Effector memory CD8-positive, alpha-beta T cell (primary cell): ENCODE data around the gene ERMAP.

Experiments used
- ATAC-seq: fragments of 150-1000 bp; cut with Tn5 transposase; replicated peaks from 2 replicates; pipeline ENCODE4 v1.10.0; 2021; ENCODE audit warnings: mild to moderate bottlenecking, moderate library complexity
- DNase-seq, 3 experiments: peaks; one replicate each; pipeline ENCODE4 v3.0.0; 2021
- H3K27ac Mint-ChIP-seq, 2 donors: one replicate each; pipeline ENCODE4 v1.8.0; 2022; ENCODE audit warnings: mild to moderate bottlenecking in 2 of 2, mixed read lengths in 2 of 2, moderate library complexity in 2 of 2
- H3K27me3 Mint-ChIP-seq, 2 donors: one replicate each; pipeline ENCODE4 v1.8.0; 2022; ENCODE audit warnings: mixed read lengths in 2 of 2
- H3K36me3 Mint-ChIP-seq: one replicate; pipeline ENCODE4 v1.8.0; 2022; ENCODE audit warnings: mild to moderate bottlenecking, moderate library complexity, mixed read lengths; ENCODE audit not compliant: insufficient read depth
- H3K4me1 Mint-ChIP-seq, 2 donors: one replicate each; pipeline ENCODE4 v1.8.0; 2022; ENCODE audit warnings: low read depth in 2 of 2, mixed read lengths in 2 of 2
- H3K4me3 Mint-ChIP-seq, 2 donors: one replicate each; pipeline ENCODE4 v1.8.0; 2022; ENCODE audit warnings: mild to moderate bottlenecking in 2 of 2, mixed read lengths in 2 of 2, moderate library complexity in 2 of 2
- H3K9me3 Mint-ChIP-seq, 2 donors: one replicate each; pipeline ENCODE4 v1.8.0; 2022; ENCODE audit warnings: mixed read lengths in 2 of 2
- total RNA-seq, 9 experiments: gene quantifications; one replicate each; lab custom pipeline; 2026; lab: John Stamatoyannopoulos, UW

Gene ERMAP, protein sequence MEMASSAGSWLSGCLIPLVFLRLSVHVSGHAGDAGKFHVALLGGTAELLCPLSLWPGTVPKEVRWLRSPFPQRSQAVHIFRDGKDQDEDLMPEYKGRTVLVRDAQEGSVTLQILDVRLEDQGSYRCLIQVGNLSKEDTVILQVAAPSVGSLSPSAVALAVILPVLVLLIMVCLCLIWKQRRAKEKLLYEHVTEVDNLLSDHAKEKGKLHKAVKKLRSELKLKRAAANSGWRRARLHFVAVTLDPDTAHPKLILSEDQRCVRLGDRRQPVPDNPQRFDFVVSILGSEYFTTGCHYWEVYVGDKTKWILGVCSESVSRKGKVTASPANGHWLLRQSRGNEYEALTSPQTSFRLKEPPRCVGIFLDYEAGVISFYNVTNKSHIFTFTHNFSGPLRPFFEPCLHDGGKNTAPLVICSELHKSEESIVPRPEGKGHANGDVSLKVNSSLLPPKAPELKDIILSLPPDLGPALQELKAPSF
- total RNA-seq, result 6.5 to 19.5 (median 9.8) reads per million in 9 experiments

DNA sequence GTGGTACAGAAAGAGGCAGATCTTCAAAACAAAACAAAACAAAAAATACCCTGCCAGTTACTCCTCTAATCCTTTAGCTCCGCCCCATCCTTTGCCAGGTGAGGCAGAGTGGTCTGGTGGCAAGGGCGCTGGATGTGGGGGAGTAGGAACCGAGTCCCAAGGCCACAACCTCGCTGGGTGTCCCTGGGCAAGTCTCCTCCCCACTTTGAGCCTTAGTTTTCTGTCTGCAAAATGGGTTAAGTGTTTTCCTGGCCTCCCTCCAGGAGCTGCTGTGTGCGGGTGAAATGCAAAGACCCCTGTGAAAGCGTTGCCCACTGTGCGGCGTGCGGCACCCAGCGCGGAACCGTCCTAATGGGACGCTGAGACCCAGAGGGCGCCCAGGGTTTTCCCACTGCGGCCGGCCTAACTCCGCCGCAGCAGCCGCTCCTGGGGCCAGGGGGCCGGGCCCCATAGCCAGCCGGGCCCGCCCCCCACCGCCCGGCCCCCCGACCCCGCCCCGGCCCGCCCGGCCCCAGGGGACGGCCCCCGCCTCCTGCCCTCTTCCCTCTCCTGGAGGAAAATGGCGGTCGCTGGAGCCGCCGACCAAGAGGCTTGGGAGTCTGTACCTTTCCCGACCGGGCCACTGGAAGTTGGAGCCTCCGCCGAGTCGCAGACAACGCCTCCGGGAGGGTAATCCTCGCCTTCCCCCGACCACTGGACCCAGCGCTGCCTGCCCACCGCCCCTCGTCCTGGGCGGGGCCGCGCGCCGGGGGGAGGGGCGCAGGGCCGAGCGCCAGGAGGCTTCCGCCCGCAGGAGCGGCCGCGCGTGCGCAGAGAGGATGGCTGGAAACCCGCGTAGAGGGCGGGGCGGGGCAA, at the start of gene ERMAP, which contains the start of gene SVBP:
TSS of gene ERMAP (plus strand) at position 538 of the 855 bp plus-strand sequence. CDS start 13,327 bp downstream, outside the sequence.
TSS of gene SVBP (minus strand) at position 813 of the 855 bp plus-strand sequence. CDS start 853 bp downstream, outside the sequence.
- no peaks in the 10 kb centered on the region for H3K36me3 Mint-ChIP-seq
- ATAC-seq (peak; percentile 84), DNase-seq (peak; percentile 87 to 91 (median 88))
- no peaks in the 10 kb centered on the region for H3K9me3 Mint-ChIP-seq
- no peaks in the 10 kb centered on the region for H3K27me3 Mint-ChIP-seq
- H3K27ac Mint-ChIP-seq, result peak within 1 kb of the TSS; percentile 74 to 89
- H3K4me1 Mint-ChIP-seq, result peaks cover 12 to 24% of the 10 kb centered on the region in 2 donors
- H3K4me3 Mint-ChIP-seq, result peak within 1 kb of the TSS; percentile 76 to 87

DNA sequence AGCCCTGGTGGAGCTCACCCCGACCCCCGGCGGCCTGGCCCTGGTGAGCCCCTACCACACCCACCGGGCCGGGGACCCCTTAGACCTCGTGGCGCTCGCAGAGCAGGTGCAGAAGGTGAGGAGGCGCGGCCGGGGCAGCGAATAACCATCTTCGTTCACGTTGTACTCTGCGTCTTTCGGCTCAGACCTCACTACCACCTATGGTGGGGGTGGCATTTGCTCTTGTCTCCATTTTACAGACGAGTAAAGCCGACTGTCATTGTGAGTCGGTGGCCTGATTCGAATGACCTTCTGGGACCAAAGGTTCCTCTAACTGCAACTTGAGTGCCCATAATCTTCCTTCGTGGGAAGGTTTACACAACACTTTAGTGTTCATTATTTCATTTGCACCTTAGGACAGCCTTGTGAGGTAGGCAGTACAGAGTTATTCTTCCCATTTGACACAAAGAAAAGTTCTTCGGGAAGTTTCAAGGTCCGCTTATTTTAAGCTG, 49.4 kb upstream of the ERMAP start:
- no peaks in the 10 kb centered on the region for H3K27me3 Mint-ChIP-seq
- no peaks in the 10 kb centered on the region for H3K9me3 Mint-ChIP-seq
- ATAC-seq (peak; percentile 16), DNase-seq (no peak)
- no peak overlapping the region for H3K4me3 Mint-ChIP-seq
- H3K36me3 Mint-ChIP-seq, result peaks cover 15% of the 10 kb centered on the region
- H3K4me1 Mint-ChIP-seq, result peaks cover 18 to 31% of the 10 kb centered on the region in 2 donors
- H3K27ac Mint-ChIP-seq, result peak overlapping the region in 1 of 2 donors; percentile 94

DNA sequence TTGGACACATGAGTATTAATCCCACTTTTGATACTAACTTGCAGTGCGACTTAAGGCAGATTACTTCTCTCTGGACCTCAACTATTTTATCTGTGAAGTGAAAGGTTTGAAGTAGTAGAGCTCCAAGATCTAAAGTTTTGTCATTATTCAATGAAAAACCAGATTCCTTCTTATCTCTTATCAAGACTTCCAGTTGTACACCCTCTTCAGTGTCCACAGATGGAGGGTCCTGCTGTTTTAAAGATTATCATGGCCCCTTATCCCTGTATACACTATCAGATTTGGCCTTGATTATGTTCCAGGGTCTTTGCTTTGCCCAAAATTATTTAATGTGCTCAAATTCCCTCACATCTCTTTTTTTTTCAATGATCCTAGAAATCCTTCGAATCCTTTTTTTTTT, 48.8 kb upstream of the ERMAP start:
- Mint-ChIP-seq H3K4me3 (no peak overlapping the region), H3K27ac (peak overlapping the region in 1 of 2 donors; percentile 94), H3K9me3 (no peaks in the 10 kb centered on the region), H3K36me3 (peaks cover 18% of the 10 kb centered on the region), H3K27me3 (no peaks in the 10 kb centered on the region), H3K4me1 (peaks cover 21 to 36% of the 10 kb centered on the region in 2 donors)
- DNase-seq (no peak), ATAC-seq (no peak)

DNA sequence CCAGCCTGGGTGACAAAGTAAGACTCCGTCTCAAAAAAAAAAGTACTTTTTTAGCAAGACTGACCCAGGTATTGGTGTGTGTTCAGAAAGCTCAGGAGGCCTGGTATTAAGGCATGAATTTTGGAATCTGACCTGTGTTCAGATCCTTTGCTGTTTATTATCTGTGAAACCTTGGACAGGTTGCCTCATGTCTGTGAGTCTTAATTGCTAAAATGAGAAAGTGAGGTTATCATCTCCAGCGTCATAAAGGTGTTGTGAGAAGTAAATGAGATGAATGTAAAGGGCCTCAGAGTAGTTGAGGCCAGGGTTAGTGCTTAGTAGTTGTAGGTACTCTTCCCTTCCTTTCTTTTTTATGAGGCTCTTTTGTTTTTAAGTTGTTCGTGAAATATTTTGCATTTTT, 47.1 kb upstream of the ERMAP start:
- Mint-ChIP-seq H3K9me3 (no peaks in the 10 kb centered on the region), H3K36me3 (peaks cover 28% of the 10 kb centered on the region), H3K4me1 (peaks cover 22 to 37% of the 10 kb centered on the region in 2 donors), H3K27ac (no peak overlapping the region), H3K27me3 (no peaks in the 10 kb centered on the region), H3K4me3 (peak overlapping the region in 1 of 2 donors; percentile 11)
- ATAC-seq, result no peak
- no peak for DNase-seq

DNA sequence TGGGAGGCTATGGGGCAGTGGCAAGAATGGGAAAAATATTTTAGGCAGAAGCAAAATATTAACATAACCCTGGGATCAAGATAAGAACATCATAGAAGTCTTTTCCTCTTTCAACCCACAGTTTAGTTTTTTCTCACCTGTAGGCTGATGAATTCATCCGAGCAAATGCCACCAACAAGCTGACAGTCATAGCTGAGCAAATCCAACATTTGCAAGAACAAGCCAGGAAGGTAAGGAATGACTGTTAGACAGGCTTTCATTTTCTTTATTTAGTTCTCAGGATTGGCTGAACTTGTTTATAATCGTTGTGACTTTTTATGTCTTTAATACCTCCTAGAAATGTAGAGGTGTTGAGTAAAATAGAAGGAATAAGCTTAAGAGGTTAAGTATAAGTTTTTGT, 43.5 kb upstream of the ERMAP start:
- no peaks in the 10 kb centered on the region for H3K27me3 Mint-ChIP-seq
- H3K36me3 Mint-ChIP-seq, result peaks cover 45% of the 10 kb centered on the region
- ATAC-seq (no peak), DNase-seq (no peak)
- H3K9me3 Mint-ChIP-seq, result no peaks in the 10 kb centered on the region
- H3K4me1 Mint-ChIP-seq, result peaks cover 22 to 35% of the 10 kb centered on the region in 2 donors
- H3K4me3 Mint-ChIP-seq, result no peak overlapping the region
- peak overlapping the region; percentile 38 to 55 for H3K27ac Mint-ChIP-seq

DNA sequence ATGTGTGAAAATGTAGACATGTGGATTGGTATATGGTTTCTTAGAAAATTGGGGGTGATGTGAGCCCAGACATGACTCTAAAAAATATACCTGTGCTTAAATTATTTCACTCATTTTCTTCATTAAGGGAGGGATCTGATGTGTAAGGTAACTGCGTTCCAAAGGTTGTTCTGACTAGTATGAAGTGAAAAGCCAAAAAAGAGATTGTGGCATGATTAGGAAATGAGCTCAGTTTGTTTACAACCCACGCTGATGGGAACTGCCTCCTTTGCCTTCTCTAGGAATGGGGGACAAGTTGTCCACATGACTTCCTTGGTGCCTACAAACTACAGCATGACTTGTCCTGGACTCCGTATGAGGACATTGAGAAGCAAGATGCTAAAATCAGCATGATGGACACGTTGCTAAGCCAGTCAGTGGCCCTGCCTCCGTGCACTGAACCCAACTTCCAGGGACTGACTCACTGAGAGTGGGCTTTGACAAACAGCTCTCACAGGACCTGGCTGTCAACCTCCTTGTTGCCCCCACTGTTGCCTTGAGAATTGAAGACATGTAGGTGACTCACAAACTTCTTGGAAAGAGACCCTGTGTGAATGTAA, 41.9 kb upstream of the ERMAP start:
- Mint-ChIP-seq H3K27me3 (no peaks in the 10 kb centered on the region), H3K4me3 (no peak overlapping the region), H3K9me3 (no peaks in the 10 kb centered on the region), H3K4me1 (peaks cover 21 to 22% of the 10 kb centered on the region in 2 donors), H3K27ac (no peak overlapping the region), H3K36me3 (peaks cover 48% of the 10 kb centered on the region)
- ATAC-seq, result no peak
- DNase-seq, result no peak

DNA sequence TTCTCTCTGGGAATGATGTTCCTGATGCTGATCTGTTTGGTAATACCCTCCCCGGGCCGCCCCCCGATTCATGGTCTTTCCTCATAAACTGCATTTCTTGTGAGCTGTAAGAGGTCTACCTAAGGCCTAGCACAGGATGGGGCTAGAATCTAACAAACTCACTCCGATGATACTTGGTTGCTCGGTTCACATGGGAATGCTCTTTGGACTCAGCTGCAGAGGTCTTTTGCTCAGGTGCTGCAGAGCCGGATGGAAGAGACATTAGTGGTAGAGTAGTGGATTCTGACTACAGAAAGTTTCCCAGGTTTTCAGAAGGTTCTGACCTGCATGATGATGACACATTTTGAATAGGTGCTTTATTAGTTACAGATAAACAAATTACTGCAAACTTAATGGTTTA, 40.4 kb upstream of the ERMAP start:
- DNase-seq (no peak), ATAC-seq (no peak)
- peaks cover 47% of the 10 kb centered on the region for H3K36me3 Mint-ChIP-seq
- no peaks in the 10 kb centered on the region for H3K9me3 Mint-ChIP-seq
- no peaks in the 10 kb centered on the region for H3K27me3 Mint-ChIP-seq
- H3K27ac Mint-ChIP-seq, result peak overlapping the region in 1 of 2 donors; percentile 25
- peaks cover 12 to 23% of the 10 kb centered on the region in 2 donors for H3K4me1 Mint-ChIP-seq
- H3K4me3 Mint-ChIP-seq, result no peak overlapping the region

DNA sequence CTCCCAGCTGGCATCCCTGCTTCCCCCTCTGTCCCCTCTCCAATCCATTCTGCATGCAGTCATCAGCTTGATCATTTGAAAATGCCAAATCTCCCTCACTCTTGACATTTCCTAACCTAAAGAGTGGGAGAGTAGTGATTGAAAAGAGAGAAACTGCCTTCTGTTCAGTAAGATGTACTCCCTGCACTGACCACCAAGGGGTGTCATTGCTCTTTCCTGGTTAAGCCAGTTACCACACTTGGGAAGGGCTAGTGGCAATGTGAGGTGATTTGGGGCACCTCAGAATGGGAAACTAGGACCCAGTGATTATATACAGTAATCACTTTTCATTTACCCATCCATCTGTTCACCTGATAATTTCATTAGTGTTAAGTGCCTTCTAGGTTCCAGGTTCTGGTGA, 39.1 kb upstream of the ERMAP start:
- Mint-ChIP-seq H3K36me3 (peaks cover 55% of the 10 kb centered on the region), H3K27ac (peak overlapping the region; percentile 13 to 60), H3K27me3 (no peaks in the 10 kb centered on the region), H3K9me3 (no peaks in the 10 kb centered on the region), H3K4me3 (no peak overlapping the region), H3K4me1 (peaks cover 4 to 20% of the 10 kb centered on the region in 2 donors)
- ATAC-seq, result peak; percentile 42
- no peak for DNase-seq

DNA sequence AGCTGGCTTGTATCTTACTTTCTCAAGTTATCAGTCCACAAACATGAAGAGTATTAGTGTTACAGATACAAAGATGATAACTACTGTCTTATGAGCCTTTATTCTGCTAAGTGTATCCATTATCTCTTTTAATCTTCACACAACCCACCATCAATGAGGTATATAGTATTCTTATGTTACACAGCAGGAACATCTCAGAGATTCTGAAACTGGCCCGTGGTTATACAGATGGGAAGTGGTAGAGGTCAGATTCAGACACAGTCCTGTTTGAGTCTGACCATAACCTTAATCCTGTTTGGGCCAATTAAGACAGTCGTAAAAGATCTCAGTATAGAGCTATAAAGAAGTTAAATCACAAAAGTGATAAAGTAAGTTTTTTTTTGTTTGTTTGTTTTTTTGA, 37.2 kb upstream of the ERMAP start:
- Mint-ChIP-seq H3K36me3 (peaks cover 48% of the 10 kb centered on the region), H3K27me3 (no peaks in the 10 kb centered on the region), H3K27ac (no peak overlapping the region), H3K4me1 (peaks cover 0 to 22% of the 10 kb centered on the region in 2 donors), H3K9me3 (no peaks in the 10 kb centered on the region), H3K4me3 (no peak overlapping the region)
- DNase-seq (no peak), ATAC-seq (no peak)

DNA sequence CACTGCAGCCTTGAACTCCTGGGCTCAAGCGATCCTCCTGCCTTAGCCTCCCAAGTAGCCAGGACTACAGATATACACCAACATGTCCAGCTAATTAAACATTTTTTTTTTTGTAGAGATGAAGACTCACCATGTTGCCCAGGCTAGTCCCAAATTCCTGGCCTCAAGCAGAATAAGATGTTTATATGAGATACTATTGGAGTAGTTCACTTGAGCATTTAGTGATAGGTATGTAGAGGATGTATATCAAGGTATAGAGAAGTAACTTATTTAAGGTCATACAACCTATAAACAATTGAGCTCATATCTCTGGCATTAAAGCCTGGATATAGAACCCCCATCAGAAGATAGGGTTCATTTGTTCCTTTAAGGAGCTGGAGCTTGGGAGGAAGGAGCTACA, 36.7 kb upstream of the ERMAP start:
- H3K9me3 Mint-ChIP-seq, result no peaks in the 10 kb centered on the region
- H3K27me3 Mint-ChIP-seq, result no peaks in the 10 kb centered on the region

DNA sequence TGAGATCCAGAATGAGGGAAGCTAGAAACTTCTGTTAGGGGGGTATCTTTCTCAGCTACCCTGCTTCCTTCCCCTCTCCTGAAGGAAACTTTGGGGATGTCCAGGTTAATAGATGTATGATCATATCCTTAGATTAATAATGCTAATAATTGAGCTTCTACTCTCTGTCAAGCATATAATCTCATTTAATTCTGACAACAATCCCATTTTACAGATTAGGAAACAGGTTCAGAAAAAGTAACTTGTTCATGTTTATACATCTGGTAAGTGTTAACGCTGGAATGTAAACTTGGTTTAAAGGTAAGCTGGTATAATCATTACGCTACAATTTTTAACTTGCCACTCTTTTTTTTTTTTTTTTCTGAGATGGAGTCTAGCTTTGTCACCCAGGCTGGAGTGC, 33.8 kb upstream of the ERMAP start:
- no peaks in the 10 kb centered on the region for H3K27me3 Mint-ChIP-seq
- no peaks in the 10 kb centered on the region for H3K9me3 Mint-ChIP-seq
- no peak overlapping the region for H3K27ac Mint-ChIP-seq
- no peak for DNase-seq
- no peak for ATAC-seq
- no peak overlapping the region for H3K4me3 Mint-ChIP-seq
- peaks cover 9 to 30% of the 10 kb centered on the region in 2 donors for H3K4me1 Mint-ChIP-seq
- H3K36me3 Mint-ChIP-seq, result peaks cover 27% of the 10 kb centered on the region

More for the DNA sequence above, 36.7 kb upstream of the ERMAP start:
- H3K4me1 Mint-ChIP-seq, result peaks cover under 1 to 25% of the 10 kb centered on the region in 2 donors
- DNase-seq (no peak), ATAC-seq (no peak)
- no peak overlapping the region for H3K4me3 Mint-ChIP-seq
- H3K27ac Mint-ChIP-seq, result no peak overlapping the region
- peaks cover 44% of the 10 kb centered on the region for H3K36me3 Mint-ChIP-seq

DNA sequence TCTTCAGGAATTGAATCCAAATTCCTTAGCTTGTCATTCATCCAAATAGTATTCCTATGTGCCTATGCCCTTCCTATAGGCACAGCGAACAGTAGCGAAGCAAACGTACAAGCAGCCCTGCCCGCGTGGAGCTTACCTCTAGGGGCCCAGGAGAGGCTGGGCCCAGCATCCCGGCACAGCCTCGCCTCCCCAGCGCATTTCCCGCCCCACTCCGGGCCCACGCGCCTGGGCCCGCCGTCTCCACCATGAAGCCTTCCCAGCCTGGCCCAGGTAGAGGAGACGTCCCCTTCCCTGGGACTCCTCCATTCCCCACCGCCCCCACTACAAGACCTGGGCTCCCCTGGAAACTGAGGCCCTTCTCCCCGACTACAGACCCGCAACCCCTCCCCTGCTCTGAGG, 32.4 kb upstream of the ERMAP start:
- peaks cover 20% of the 10 kb centered on the region for H3K36me3 Mint-ChIP-seq
- no peak for ATAC-seq
- no peaks in the 10 kb centered on the region for H3K9me3 Mint-ChIP-seq
- H3K27me3 Mint-ChIP-seq, result no peaks in the 10 kb centered on the region
- H3K27ac Mint-ChIP-seq, result peak overlapping the region; percentile 14 to 15
- no peak for DNase-seq
- H3K4me1 Mint-ChIP-seq, result peaks cover 9 to 25% of the 10 kb centered on the region in 2 donors
- peak overlapping the region; percentile 43 to 74 for H3K4me3 Mint-ChIP-seq
